ENCODE measurements around the gene RPL27A. TPM values are rescaled to one million over a fixed set of nuclear protein-coding genes. Genes with fewer than 3 reads are reported as not detected.

RPL27A gene
- total and polyA plus RNA-seq, 2 donors (not counting 3 experiments of a cell fraction or from before 2014, with no cell fraction given): 1,303 to 1,363 TPM

DNA sequence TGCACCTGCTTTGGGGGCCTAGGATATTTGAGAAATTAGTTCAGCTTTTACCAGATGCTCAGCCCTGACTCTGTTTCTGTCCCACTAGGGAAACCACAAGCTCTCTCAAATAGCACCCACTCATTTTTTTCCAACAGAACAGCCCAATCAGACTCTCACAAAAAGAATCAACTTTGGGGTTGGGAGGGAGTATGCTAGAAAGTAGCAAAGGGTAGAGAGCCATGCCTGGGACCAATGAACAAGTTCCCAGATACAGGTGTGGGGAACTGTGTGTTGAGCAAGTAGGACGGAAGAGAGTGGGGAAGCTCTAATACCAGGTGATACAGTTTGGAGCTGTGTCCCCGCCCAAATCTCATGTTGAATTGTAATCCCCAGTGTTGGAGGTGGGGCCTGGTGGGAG lies 41.3 kb upstream of the RPL27A start:
- Histone ChIP-seq H3K9me1 (replicated peaks; ENCODE audit: control insufficient read depth, extremely low read depth, insufficient read depth, low read length) (no peaks in the 10 kb centered on the region), H4K20me1 (replicated peaks; ENCODE audit: control insufficient read depth, extremely low read depth, insufficient read depth, low read length) (no peaks in the 10 kb centered on the region), H3K9me3 (replicated peaks; ENCODE audit: control insufficient read depth, insufficient read depth, low read length) (no peaks in the 10 kb centered on the region), H3K4me1 (ENCODE audit: control insufficient read depth, extremely low read depth, insufficient read depth, low read length) (no peaks in the 10 kb centered on the region), H3K27ac (ENCODE audit: insufficient read depth, low read depth, low read length) (no peak overlapping the region), H3K9ac (replicated peaks; ENCODE audit: extremely low read depth, insufficient read depth, low read length) (no peak overlapping the region), H3K79me2 (ENCODE audit: control insufficient read depth, insufficient read depth, low read length) (no peaks in the 10 kb centered on the region), H3K27me3 (ENCODE audit: control insufficient read depth in 2 of 2, insufficient read depth in 2 of 2, low read length in 2 of 2) (no peaks in the 10 kb centered on the region), H3K36me3 (ENCODE audit: control insufficient read depth in 2 of 2, extremely low read depth in 1 of 2, insufficient read depth in 2 of 2, low read length in 2 of 2) (peaks cover 0 to 15% of the 10 kb centered on the region in 2 experiments), H3K4me2 (ENCODE audit: insufficient read depth, low read length) (no peak overlapping the region), H2AFZ (ENCODE audit: low read depth, low read length) (no peak overlapping the region), H3K4me3 (replicated peaks in 1 of 3; ENCODE audit: insufficient read depth in 1 of 3, low read depth in 1 of 3, low read length in 3 of 3) (no peak overlapping the region)
- DNase-seq (ENCODE audit: low read depth, low spot score) (no peak), FAIRE-seq (no peak)
- CTCF ChIA-PET: no interaction called here
- no TSS peak for BruUV-seq (replicated peaks)
- TF ChIP-seq, protein P1, sequence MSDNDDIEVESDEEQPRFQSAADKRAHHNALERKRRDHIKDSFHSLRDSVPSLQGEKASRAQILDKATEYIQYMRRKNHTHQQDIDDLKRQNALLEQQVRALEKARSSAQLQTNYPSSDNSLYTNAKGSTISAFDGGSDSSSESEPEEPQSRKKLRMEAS (IDR thresholded peaks at IDR 0.05; ENCODE audit: insufficient read depth, insufficient read length): no peak
- TF ChIP-seq CTCF (IDR thresholded peaks at IDR 0.05; ENCODE audit: extremely low read depth in 1 of 2, insufficient read depth in 1 of 2, low read depth in 1 of 2, low read length in 2 of 2) (no peak), FOS (IDR thresholded peaks at IDR 0.05; ENCODE audit: borderline replicate concordance, insufficient read depth, low read length) (no peak), EZH2 (IDR thresholded peaks at IDR 0.05; ENCODE audit: borderline replicate concordance, low read depth, low read length, severe bottlenecking) (no peak), POLR2A (IDR thresholded peaks at IDR 0.05; ENCODE audit: low read depth, low read length) (no peak), GATA2 (IDR thresholded peaks at IDR 0.05; ENCODE audit: insufficient read depth, insufficient read length, low read depth, low read length) (no peak), POLR2AphosphoS5 (IDR thresholded peaks at IDR 0.05; ENCODE audit: insufficient read depth, low read depth, low read length) (no peak), MYC (IDR thresholded peaks at IDR 0.05; ENCODE audit: low read depth, low read length) (no peak), JUN (IDR thresholded peaks at IDR 0.05; ENCODE audit: borderline replicate concordance, insufficient read depth, insufficient read length, low read depth) (no peak)
- dilution Hi-C loops (cut with MboI; ENCODE audit: extremely low pct_ligation_motif_present, low sequenced_read_pairs) (no loop called here), intact Hi-C loops (cut with micrococcal nuclease) (no loop called here)
- POLR2A ChIA-PET: no interaction called here

Data from endothelial cell of umbilical vein (primary cell).